ENCODE measurements around the gene ATP11B.
"Not testable (repeated sequence)": the region's sequence is repeated elsewhere in the genome, so short reads cannot be mapped to it uniquely, and the experiment has no call there.

The ATP11B gene

GRCh38 chr3:182824957-182825356 is 31.7 kb downstream of the ATP11B start:
- DNase-seq (ENCODE audit: low read depth in 1 of 2, low spot score in 1 of 2), result no peak

- no peak for DNase-seq (ENCODE audit: low read depth in 1 of 2, low spot score in 1 of 2)
Observed at GRCh38 chr3:182829761-182830405, 36.6 kb downstream of the ATP11B start.

DNA sequence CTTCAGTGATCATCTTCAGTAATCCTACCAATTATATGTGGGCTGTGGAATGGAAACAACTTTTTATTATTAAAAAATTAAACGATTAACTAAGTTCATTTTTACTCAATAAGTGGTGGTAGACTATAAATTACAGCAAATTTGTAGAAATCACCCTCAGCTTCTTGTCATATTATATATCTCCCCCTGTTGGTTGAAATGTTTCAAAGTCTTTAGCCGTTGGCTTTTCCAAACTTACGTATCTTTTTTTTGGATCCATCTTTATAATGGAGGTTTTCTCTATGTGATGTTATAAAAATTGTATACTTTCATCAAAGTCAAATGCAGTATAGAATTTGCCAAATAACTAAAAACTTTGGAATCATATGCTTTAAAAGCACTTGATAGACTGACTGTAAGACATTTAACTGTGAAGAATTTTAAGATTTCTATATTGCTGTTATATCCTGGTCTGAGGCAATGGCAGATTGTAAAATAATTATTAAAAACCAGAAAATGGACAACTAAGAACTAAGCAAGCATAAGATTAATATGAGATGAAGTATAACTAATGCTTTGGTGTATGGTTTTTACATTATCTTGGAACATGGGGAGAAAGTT is 44.7 kb downstream of the ATP11B start:
- DNase-seq (ENCODE audit: low read depth in 1 of 2, low spot score in 1 of 2), result no peak

DNA sequence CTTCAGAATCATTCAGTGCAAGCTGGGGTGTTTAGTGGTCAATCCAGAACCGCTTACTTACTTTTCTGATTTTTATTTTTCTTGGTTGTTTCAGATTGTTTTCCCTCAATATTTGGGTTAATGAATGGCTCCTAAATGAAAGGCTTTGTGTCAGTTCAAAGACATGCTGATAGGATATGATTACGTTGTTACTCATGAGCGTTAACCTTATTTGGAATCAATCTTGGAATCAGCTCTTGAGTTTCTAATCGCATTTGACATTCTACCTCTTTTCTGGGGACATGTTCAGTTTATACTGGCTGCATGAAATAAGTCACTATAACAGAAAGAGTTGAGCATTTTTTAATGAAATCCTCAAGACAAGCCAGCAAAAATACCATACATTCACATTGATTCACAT is 50.2 kb downstream of the ATP11B start:
- DNase-seq (ENCODE audit: low read depth in 1 of 2, low spot score in 1 of 2), result no peak

- no peak for DNase-seq (ENCODE audit: low read depth in 1 of 2, low spot score in 1 of 2)
Observed at GRCh38 chr3:182848906-182849305, 55.6 kb downstream of the ATP11B start.

DNA sequence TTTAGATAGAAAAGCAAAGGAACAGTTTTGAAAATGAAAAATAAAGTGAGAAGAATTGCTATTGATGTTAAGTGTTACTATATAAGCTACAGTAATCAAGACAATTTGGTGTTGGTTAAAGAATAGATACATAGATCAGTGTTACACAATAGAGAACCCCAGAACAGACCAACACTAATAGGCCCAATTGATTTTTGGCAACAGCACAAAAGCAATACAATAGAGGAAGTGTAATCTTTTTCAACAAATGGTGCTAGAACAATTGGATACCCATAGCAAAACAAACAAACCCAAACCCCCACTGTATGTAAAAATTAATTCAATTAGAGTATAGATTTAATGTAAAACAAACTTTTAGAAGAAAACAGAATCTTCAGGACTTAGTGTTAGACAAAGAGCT is 61.8 kb downstream of the ATP11B start:
- DNase-seq (ENCODE audit: low read depth in 1 of 2, low spot score in 1 of 2), result no peak

DNA sequence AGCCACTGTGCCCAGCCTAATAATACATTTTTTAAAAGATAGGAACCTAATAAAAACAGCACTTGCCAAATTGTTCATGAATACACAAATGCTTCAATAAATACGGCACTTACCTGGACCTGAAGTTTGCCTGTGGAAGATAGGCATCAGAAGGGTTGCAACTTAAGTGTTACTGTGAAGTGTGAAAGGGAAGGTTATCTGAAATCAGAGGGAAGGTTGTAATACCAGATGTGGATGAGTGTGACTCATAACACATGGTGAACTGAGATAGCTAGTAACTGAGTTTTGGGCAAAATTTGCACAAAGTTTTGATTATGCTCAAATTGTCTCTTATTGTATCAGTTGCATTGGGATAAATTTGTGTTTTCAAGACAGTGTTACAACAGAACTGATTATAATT is 68.0 kb downstream of the ATP11B start:
- no peak for DNase-seq (ENCODE audit: low read depth in 1 of 2, low spot score in 1 of 2)

DNA sequence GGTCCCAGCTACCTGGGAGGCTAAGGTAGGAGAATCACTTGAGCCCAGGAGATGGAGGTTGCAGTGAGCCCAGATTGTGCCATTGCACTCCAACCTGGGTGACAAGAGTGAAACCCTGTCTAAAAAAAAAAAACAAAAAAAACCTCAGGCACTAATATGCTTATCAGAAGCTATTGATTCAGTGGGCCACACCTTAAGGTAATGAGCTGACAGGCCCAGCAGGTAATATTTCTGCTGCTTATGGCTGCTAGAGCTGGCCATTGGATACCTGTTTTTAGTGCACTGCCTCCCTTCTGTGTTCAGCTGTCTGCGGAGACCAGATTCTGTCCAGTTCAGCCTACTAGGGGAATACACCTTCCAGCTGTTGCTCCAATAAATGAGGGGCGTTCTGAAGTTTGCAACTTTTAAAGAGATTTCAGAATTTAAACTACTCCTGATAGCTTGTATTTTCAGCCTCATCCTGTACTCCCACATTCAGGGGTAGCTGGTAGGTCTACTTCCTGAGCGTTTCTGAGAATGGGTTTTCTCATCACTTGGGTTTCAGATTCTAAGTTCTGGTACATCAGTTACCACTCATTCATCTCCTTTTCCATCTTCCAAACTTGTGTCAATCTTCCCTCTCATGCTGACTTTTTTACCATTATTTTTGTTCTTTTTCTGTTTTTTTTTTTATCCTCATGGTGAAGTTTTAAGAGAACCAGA is 69.0 kb downstream of the ATP11B start:
- DNase-seq (ENCODE audit: low read depth in 1 of 2, low spot score in 1 of 2), result no peak

- DNase-seq (ENCODE audit: low read depth in 1 of 2, low spot score in 1 of 2), result no peak
Observed at GRCh38 chr3:182869059-182869458, 75.8 kb downstream of the ATP11B start.

DNA sequence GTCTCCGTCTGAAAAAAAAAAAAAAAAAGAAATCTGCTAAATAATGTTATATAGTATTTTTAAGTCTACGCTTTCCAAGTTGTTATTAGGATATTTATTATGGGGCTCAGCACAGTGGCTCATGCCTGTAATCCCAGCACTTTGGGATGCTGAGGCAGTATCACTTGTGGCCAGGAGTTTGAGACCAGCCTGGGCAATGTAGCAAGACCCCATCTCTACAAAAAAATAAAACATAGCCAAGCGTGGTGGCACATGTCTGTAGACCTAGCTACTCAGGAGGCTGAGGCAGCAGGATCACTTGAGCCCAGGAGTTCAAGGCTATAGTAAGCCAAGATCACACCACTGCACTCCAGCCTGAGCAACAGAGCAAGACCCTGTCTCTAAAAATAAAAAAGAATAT is 77.6 kb downstream of the ATP11B start:
- DNase-seq (ENCODE audit: low read depth in 1 of 2, low spot score in 1 of 2), result not testable (repeated sequence)

DNA sequence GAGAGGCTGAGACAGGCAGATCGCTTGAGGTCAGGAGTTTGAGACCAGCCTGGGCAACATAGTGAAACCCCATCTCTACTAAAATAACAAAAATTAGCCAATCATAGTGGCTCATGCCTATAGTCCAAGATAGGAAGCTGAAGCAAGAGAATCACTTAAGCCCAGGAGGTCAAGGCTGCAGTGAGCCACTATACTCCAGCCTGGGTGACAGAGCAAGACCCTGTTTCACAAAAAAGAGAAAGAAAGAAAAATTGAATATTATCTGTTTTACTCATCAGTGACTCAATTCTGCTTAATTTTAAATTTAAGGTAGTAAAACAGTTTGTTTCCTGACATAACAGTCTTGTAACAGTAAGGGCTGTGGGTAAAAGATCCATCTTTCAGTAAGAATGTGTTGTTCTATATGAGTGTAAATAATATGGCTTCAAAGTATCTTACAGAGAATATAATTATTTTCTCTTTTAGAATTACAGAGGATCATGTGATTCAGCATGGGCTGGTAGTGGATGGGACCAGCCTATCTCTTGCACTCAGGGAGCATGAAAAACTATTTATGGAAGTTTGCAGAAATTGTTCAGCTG is 85.8 kb downstream of the ATP11B start:
- no peak for DNase-seq (ENCODE audit: low read depth in 1 of 2, low spot score in 1 of 2)

DNA sequence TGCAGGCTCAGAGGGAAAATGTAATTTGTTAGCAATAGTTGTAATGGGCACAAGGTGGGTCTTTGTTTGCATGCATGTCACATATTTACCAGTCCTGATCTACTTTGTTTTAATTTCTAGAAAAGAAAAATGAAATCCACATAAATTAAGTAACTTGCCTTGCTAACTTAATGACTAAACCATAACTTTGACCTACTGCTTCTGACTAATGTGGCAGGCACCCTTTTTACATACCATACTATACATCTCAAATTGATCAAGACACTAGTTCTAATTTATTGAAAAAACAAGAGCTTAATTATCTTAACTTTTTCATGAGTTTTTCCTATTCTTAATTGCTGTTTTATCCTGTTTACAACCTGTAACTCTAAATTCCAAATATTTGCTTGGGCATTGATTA is 93.2 kb downstream of the ATP11B start:
- DNase-seq (ENCODE audit: low read depth in 1 of 2, low spot score in 1 of 2), result no peak

- no peak for DNase-seq (ENCODE audit: low read depth in 1 of 2, low spot score in 1 of 2)
Observed at GRCh38 chr3:182889948-182890629, 96.8 kb downstream of the ATP11B start.

DNA sequence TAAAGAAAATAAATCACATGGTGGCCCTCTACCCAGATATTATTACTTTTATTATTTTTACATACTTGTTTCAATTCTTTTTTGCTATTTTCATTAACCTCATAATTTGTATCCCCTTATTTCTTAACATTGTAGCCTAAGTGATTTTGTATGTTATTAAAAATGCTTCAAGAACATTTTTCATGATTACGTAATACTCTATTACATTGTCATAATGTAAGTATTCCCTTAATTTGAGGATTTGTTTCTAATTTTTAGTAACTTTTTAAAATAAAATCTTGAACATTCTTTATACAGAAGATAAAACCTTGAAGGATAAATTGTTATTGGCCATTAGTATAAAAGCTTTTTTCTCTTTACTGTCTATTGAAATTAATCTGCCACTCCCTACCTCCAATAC is 98.1 kb downstream of the ATP11B start:
- no peak for DNase-seq (ENCODE audit: low read depth in 1 of 2, low spot score in 1 of 2)

DNA sequence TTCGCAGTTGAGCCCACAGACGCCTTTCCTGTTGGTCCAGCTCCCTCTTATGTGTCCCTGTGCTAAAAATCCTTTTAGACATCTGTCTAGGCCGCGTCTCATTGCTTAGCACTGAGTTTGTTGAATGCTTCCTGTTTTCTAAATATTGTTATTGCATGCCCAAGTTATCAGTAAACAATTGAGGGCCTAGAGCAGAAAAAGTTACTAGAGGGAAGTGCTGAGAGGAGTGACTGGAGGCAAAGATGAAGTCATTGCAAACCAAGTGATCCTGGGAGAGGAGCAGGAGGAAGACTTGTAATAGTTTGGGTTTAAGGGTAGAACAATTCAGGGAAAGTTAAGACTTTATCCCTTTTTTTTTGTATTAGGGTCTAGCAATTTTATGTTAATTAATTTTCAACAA is 98.9 kb downstream of the ATP11B start:
- no peak for DNase-seq (ENCODE audit: low read depth in 1 of 2, low spot score in 1 of 2)

DNA sequence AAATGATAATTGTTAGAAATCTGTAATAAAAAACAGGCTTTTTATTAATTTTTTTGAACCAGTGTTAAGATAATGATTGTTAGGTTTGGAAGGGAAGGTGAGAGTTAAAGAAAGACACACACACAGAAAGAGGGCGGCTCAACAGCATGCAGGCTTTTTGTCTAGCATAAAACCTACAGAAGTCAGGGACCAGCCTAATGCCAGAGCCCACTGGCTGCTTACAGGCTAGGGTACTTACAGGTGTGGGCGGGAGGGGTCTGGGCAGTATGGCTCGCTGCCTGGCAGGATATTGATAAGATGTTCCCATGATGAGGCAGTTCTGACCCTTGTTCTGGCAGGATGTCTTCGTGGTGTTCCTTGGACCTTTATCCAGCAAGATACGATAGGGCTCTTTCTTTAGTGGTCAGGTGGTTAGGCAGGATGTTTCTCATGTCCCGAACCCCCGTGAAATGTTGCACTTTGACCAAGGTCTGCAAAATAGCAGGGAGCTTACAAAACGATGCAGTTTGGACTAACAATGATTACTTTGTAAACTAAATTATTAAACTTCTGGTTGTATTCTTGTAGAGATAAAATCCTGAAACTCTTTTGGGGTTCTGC is 102.3 kb downstream of the ATP11B start:
- no peak for DNase-seq (ENCODE audit: low read depth in 1 of 2, low spot score in 1 of 2)

DNA sequence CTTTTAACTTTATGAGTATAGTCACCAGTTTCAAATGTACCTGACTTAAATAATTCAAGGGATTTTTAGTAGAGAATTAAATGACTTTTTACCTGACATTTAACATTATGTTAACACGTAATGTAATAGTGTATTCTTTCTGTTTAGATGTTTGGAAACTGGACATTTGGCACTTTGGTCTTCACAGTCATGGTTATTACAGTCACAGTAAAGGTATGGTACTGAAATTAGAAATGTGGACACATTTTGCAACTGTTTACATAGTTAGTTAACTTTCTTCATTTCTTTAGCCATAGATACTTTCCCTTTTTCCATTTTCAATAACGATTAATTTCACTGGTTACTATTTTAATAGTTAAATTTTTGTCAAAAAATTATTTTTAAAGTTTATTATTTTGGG is 103.2 kb downstream of the ATP11B start:
- no peak for DNase-seq (ENCODE audit: low read depth in 1 of 2, low spot score in 1 of 2)

DNA sequence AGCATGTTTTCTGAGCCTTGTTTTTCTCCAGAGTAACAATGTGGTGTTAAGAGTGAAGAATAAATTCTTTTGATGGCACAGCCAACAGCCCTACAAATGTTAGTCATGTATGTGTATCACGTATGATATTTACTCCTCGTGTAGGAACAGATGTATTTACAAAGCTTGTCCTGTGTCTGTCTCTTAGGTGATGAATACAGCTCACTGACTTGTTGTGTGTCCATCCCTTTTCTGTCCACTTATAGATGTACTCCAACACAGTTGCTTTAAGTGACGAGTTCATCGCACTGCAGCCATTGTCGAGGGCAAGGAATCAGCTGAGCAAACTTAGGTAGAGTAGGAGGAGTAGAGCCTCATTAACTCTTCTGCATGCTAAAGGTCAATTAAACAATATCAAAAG is 108.9 kb downstream of the ATP11B start:
- no peak for DNase-seq (ENCODE audit: low read depth in 1 of 2, low spot score in 1 of 2)

DNA sequence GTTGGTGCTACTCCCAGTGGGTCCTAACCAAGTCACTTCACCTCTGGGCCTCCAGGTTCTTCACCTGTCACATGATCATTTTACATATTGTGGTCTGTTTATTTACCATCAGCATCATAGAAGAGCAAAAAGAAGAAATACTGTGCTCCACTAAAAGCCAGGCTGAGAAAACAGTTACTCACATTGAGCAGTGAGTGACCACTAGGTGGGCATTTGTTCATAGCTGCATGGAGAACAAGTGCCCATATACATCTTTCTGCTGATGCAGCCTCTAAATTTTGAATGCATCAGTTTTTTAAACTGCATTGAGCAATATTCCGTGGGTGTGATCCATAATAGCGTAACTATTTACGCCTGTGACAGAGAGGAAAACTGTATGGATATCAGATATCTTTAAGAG is 110.9 kb downstream of the ATP11B start:
- no peak for DNase-seq (ENCODE audit: low read depth in 1 of 2, low spot score in 1 of 2)

- no peak for DNase-seq (ENCODE audit: low read depth in 1 of 2, low spot score in 1 of 2)
Observed at GRCh38 chr3:182905623-182906022, 112.3 kb downstream of the ATP11B start.

GRCh38 chr3:182906036-182906435 is 112.7 kb downstream of the ATP11B start:
- no peak for DNase-seq (ENCODE audit: low read depth in 1 of 2, low spot score in 1 of 2)

All from activated CD4-positive, alpha-beta T cell treated with anti-CD3 and anti-CD28 coated beads, Interleukin-2, amount 50 U/mL, for 24 hours (primary cell).